ENCODE data around the gene DBNDD2. TPM values are rescaled to one million over a fixed set of nuclear protein-coding genes. Genes with fewer than 3 reads are reported as not detected.

Gene DBNDD2
- total and polyA plus RNA-seq, 2 experiments from 2014 or later, result 62.9 to 89.3 TPM

DNA sequence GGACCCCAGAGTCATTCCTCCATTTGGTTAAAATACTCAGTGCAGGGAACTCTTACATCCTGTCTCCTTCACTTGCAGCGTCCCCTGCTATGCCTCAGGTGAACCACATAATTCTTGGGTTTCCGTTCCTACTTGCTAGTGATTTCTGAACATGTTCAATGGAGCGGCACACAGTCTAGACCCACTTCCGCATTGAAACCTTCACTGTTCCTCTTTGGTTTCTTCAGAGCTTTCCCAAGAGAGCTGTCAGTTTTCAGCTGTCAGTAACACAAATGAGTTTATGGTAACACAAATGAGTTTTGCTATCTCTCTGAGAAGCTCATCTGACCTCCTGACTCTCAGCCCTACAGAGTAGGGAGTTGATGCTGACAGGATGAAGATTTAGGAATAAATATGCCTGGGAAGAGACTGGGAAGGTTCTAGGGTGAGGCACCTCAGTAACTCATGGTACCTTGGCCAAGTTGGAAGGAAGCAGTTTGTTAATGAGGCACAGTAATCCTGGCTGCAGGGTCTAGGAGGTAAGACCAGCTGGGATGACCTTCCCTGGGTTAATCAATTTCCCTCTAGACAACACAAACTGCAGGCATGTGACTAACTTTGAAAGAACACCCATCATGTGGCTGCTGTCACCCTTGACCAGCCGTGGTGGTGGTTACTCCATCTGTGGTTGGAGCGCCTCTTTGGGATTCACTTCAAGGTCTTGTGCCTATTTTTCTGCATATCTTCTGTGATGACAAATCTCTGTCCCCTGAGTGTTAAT, 39.7 kb upstream of the DBNDD2 start:
- Histone ChIP-seq H3K27me3 (no peaks in the 10 kb centered on the region), H3K4me3 (no peak overlapping the region), H3K27ac (no peak overlapping the region), H3K9me3 (ENCODE audit: low read depth) (no peaks in the 10 kb centered on the region), H3K36me3 (peaks cover 6% of the 10 kb centered on the region), H3K4me1 (ENCODE audit: low read depth) (no peaks in the 10 kb centered on the region)
- no peak for DNase-seq (ENCODE audit: low read depth in 1 of 2, low spot score in 1 of 2)
- TF ChIP-seq, protein P1, sequence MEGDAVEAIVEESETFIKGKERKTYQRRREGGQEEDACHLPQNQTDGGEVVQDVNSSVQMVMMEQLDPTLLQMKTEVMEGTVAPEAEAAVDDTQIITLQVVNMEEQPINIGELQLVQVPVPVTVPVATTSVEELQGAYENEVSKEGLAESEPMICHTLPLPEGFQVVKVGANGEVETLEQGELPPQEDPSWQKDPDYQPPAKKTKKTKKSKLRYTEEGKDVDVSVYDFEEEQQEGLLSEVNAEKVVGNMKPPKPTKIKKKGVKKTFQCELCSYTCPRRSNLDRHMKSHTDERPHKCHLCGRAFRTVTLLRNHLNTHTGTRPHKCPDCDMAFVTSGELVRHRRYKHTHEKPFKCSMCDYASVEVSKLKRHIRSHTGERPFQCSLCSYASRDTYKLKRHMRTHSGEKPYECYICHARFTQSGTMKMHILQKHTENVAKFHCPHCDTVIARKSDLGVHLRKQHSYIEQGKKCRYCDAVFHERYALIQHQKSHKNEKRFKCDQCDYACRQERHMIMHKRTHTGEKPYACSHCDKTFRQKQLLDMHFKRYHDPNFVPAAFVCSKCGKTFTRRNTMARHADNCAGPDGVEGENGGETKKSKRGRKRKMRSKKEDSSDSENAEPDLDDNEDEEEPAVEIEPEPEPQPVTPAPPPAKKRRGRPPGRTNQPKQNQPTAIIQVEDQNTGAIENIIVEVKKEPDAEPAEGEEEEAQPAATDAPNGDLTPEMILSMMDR (IDR thresholded peaks at IDR 0.05; ENCODE audit: low read depth, low read length), result no peak

DNA sequence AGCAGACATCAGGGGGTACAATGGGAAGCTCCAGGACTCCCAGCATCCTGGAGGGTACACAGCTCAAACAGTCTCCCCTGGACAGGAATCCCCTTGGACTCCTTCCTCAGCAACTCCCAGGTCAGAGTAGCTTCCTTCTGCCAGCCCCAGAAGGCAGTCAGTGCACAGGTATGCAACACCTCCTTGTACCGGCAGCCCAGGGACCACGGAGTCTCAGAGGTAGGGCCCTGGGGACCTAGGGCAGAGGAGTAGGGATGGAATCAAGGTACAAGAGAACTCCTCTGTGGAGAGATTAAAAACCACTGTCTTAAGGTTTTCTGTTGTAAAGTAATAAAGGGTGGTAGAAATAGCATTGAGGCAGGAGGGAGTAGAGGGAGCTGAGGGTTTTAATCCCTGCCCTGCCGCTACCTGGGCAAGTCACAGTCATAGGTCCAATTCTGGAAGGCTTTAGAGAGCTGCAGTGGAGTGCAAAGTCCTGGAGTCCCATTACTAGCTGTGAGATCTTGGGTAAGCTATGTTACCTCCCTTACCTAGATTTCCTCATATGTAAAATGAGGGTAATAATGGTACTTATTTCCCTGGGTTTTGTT, 37.4 kb upstream of the DBNDD2 start:
- DNase-seq (ENCODE audit: low read depth in 1 of 2, low spot score in 1 of 2), result no peak
- TF ChIP-seq, protein P1 (IDR thresholded peaks at IDR 0.05; ENCODE audit: low read depth, low read length), result no peak
- Histone ChIP-seq H3K9me3 (ENCODE audit: low read depth) (no peaks in the 10 kb centered on the region), H3K36me3 (peaks cover 6% of the 10 kb centered on the region), H3K27ac (no peak overlapping the region), H3K4me3 (no peak overlapping the region), H3K4me1 (ENCODE audit: low read depth) (no peaks in the 10 kb centered on the region), H3K27me3 (no peaks in the 10 kb centered on the region)

DNA sequence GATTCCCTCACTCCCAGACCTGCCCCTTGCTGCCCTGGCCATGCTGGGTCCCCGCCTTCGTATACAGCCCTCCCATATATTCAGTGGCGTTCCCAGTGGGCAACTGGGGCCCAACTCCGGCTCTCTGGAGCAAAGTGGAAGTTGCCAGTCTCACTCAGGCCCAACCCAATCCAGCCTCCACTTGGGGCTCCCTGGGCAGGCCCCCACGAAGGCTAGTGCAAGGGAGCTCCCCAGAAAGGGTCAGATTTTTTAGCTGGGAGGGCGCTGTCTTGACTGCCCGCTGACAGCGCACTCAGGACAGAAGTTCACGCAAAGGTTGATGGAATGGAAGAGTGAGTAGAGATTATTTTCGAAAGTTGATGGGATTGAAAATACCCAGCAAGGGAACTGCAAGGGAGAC, 35.8 kb upstream of the DBNDD2 start:
- no peaks in the 10 kb centered on the region for H3K9me3 ChIP-seq (ENCODE audit: low read depth)
- no peaks in the 10 kb centered on the region for H3K4me1 ChIP-seq (ENCODE audit: low read depth)
- DNase-seq (ENCODE audit: low read depth in 1 of 2, low spot score in 1 of 2), result no peak
- H3K36me3 ChIP-seq, result peaks cover 3% of the 10 kb centered on the region
- H3K27me3 ChIP-seq, result no peaks in the 10 kb centered on the region
- H3K27ac ChIP-seq, result no peak overlapping the region
- no peak overlapping the region for H3K4me3 ChIP-seq
- TF ChIP-seq, protein P1 (IDR thresholded peaks at IDR 0.05; ENCODE audit: low read depth, low read length), result no peak

DNA sequence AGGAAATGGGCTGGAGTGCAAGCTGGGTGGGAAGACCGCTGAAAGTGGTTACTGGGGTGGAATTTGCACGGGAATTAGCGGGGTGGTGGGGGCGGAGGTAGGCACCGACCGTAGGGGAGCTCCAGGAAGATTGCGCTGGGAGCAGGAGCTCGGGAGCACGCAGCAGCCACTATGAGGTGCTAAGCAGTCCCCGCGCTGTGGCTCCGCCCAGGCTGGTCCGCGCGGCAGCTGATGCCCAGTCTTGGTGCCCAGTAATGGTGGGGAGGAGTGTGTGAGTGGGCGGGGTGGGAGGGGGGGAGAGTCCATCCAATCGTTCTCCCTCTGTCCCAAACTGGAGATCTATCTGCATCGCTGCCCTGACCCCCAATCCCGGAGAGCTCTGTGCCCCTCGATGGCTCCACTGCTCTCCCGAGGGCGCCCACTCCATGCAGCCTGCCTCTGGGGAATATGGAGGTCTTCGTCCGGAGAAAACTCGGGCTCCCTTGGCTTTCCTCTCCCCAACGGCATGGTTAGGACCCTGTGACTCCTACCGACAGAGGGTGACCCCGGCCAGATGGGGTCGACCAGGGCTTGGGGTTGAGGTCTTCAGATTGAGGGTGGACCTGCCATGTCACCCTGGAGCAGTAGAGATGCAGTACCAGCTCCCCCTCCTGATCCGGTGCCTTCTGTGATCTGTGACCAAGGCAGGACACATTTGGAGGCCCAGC, 35.3 kb upstream of the DBNDD2 start:
- H3K36me3 ChIP-seq, result peaks cover 2% of the 10 kb centered on the region
- no peaks in the 10 kb centered on the region for H3K27me3 ChIP-seq
- no peaks in the 10 kb centered on the region for H3K9me3 ChIP-seq (ENCODE audit: low read depth)
- no peak overlapping the region for H3K4me3 ChIP-seq
- TF ChIP-seq, protein P1 (IDR thresholded peaks at IDR 0.05; ENCODE audit: low read depth, low read length), result no peak
- DNase-seq (ENCODE audit: low read depth in 1 of 2, low spot score in 1 of 2), result peak in 1 of 2 donors; percentile 27
- no peaks in the 10 kb centered on the region for H3K4me1 ChIP-seq (ENCODE audit: low read depth)
- H3K27ac ChIP-seq, result no peak overlapping the region

DNA sequence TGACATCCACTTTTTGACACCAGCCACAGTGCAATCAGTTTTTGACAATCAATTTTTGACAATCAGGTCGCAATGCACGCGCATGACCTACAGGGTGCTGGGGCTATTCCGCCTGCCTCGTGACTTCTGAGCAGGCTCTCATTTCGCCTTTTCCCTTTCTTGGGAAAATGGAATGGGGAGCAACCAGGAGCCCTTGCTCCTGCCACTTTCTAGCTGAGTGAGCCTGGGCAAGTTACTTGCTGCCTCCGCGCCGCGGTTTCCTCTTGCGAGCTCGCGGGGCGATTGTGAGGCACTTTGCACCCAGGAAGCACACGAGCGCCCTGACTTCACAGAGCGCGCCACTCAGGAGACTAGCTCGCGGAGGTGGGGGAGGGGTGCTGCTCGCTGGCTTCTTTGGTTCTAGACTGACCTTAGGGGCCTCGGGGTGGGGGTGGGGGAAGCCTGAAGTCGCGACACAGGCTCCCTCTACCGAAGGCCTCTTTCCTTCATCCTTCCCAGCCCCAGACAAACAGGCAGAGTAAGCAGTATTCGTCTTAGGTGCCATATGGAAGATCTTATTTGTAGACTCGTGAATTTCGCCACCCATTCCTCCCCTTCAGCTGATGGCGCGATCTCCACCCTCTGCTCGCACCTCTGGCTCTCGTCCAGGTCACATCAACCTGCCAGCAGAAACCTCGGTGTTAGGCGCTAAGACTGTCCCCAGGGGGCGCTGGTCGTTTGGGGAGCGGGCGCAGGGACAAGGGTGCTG, 34.6 kb upstream of the DBNDD2 start:
- H3K36me3 ChIP-seq, result no peaks in the 10 kb centered on the region
- H3K27me3 ChIP-seq, result no peaks in the 10 kb centered on the region
- TF ChIP-seq, protein P1 (IDR thresholded peaks at IDR 0.05; ENCODE audit: low read depth, low read length), result peak; percentile 89
- H3K4me1 ChIP-seq (ENCODE audit: low read depth), result no peaks in the 10 kb centered on the region
- peak; percentile 88 to 92 for DNase-seq (ENCODE audit: low read depth in 1 of 2, low spot score in 1 of 2)
- no peaks in the 10 kb centered on the region for H3K9me3 ChIP-seq (ENCODE audit: low read depth)
- no peak overlapping the region for H3K27ac ChIP-seq
- peak overlapping the region; percentile 23 for H3K4me3 ChIP-seq
